Head of caudate nucleus (tissue), 42 donors: ENCODE data around the gene CLCNKA.
"Not testable (repeated sequence)": the region's sequence is repeated elsewhere in the genome, so short reads cannot be mapped to it uniquely, and the experiment has no call there.

Experiments
- DNase-seq, 42 donors: peaks; one replicate each; pipeline versions ENCODE4 v3.0.0 to v3.0.0-alpha.2; 2020 to 2021; ENCODE audit warnings: mixed read lengths in 7 of 42
- intact Hi-C: fragments of 100-400 bp; cut with DNase I; formaldehyde crosslinking; loops from one replicate; pipeline ENCODE4 v1.15.0; 2022

CLCNKA gene

GRCh38 chr1:16054598-16055540 lies 33.0 kb downstream of the CLCNKA start:
- DNase-seq, result no peak
- intact Hi-C loops, result loop anchor here (10.0 kb wide), 1 partner anchor 260 kb away; no protein-coding TSS in a partner anchor

GRCh38 chr1:16055613-16056520 lies 34.0 kb downstream of the CLCNKA start:
- DNase-seq, result peak; percentile 61 to 91 (median 82)
- intact Hi-C loops, result loop anchor here (2.0 to 10.0 kb wide), 2 partner anchors 47 to 261 kb away; no protein-coding TSS in a partner anchor

- not testable (repeated sequence) for DNase-seq
- intact Hi-C loops, result loop anchor here (2.0 to 10.0 kb wide), 2 partner anchors 48 to 262 kb away; no protein-coding TSS in a partner anchor
These were observed 34.7 kb downstream of the CLCNKA start for GRCh38 chr1:16056521-16056912.

- not testable (repeated sequence) for DNase-seq
- intact Hi-C loops, result loop anchor here (2.0 to 10.0 kb wide), 2 partner anchors 49 to 263 kb away; no protein-coding TSS in a partner anchor
These were observed 35.6 kb downstream of the CLCNKA start for GRCh38 chr1:16057314-16057915.

GRCh38 chr1:16058394-16059120 lies 36.7 kb downstream of the CLCNKA start:
- not testable (repeated sequence) for DNase-seq
- intact Hi-C loops, result loop anchor here (10.0 kb wide), 1 partner anchor 264 kb away; no protein-coding TSS in a partner anchor

- intact Hi-C loops, result no loop called here
- DNase-seq, result no peak
These were observed 39.4 kb downstream of the CLCNKA start for GRCh38 chr1:16061266-16061665.

GRCh38 chr1:16061989-16062686 lies 40.3 kb downstream of the CLCNKA start:
- intact Hi-C loops, result not testable (repeated sequence)
- DNase-seq, result peak in 3 of 42 donors; percentile 41 to 69 (median 68)

GRCh38 chr1:16062687-16063075 lies 40.8 kb downstream of the CLCNKA start:
- DNase-seq, intact Hi-C loops: not testable (repeated sequence)

- intact Hi-C loops, result no loop called here
- DNase-seq, result no peak
These were observed 41.5 kb downstream of the CLCNKA start for GRCh38 chr1:16063226-16063829.

- no peak for DNase-seq
These were observed 42.1 kb downstream of the CLCNKA start for GRCh38 chr1:16063921-16064320.

GRCh38 chr1:16064536-16065268 lies 42.9 kb downstream of the CLCNKA start:
- DNase-seq, result peak in 4 of 42 donors; percentile 17 to 46 (median 32)
- intact Hi-C loops, result no loop called here

More at GRCh38 chr1:16063921-16064320, 42.1 kb downstream of the CLCNKA start:
- intact Hi-C loops, result no loop called here

- no peak for DNase-seq
- intact Hi-C loops, result no loop called here
These were observed 43.4 kb downstream of the CLCNKA start for GRCh38 chr1:16065269-16065576.

GRCh38 chr1:16066245-16066644 lies 44.4 kb downstream of the CLCNKA start:
- intact Hi-C loops, result no loop called here
- DNase-seq, result no peak

- peak in 10 of 42 donors; percentile 23 to 70 (median 42) for DNase-seq
- intact Hi-C loops, result no loop called here
These were observed 45.4 kb downstream of the CLCNKA start for GRCh38 chr1:16067127-16067768.

- DNase-seq, result no peak
- intact Hi-C loops, result no loop called here
These were observed 46.1 kb downstream of the CLCNKA start for GRCh38 chr1:16067933-16068332.
